SU-DHL-6 (cell line): ENCODE measurements around the gene LYZL1.

Source experiments
- H2AFZ ChIP-seq: fragments of 200-600 bp; sonication (generic); 2 replicates; pipeline ENCODE4 v1.6.1; 2014; ENCODE audit warnings: low read depth, mild to moderate bottlenecking, moderate library complexity, mixed read lengths, antibody characterized with exemption, low read length; ENCODE audit not compliant: severe bottlenecking
- H3F3A ChIP-seq: fragments of 200-600 bp; shearing (Covaris generic); 2 replicates; pipeline ENCODE4 v1.6.0; 2016; ENCODE audit warnings: antibody characterized with exemption, mild to moderate bottlenecking; ENCODE audit not compliant: insufficient read depth
- H3K27ac ChIP-seq: fragments of 200-600 bp; sonication (generic); 2 replicates; pipeline ENCODE4 v1.5.1; 2016; ENCODE audit warnings: low read depth, mild to moderate bottlenecking, low read length, moderate library complexity, mixed read lengths
- H3K27me3 ChIP-seq: fragments of 200-600 bp; sonication (generic), shearing (Covaris generic); 2 replicates; pipeline ENCODE4 v1.6.0; 2014; ENCODE audit warnings: mild to moderate bottlenecking, low read length
- H3K36me3 ChIP-seq: fragments of 200-600 bp; sonication (generic); 2 replicates; pipeline ENCODE4 v1.6.1; 2014; ENCODE audit warnings: mild to moderate bottlenecking, low read length, mixed read lengths
- H3K4me2 ChIP-seq: fragments of 300-600, 200-600 bp; shearing (Covaris generic), sonication (generic); 2 replicates; pipeline ENCODE4 v1.6.0; 2014; ENCODE audit warnings: low read length, low read depth, mild to moderate bottlenecking; ENCODE audit not compliant: poor library complexity, severe bottlenecking
- H3K4me3 ChIP-seq: fragments of 200-600 bp; sonication (generic); 2 replicates; pipeline ENCODE4 v1.5.1; 2014; ENCODE audit warnings: antibody characterized with exemption, low read length, mild to moderate bottlenecking, mixed read lengths; ENCODE audit not compliant: insufficient read depth, poor library complexity, severe bottlenecking
- H3K79me2 ChIP-seq: fragments of 200-600 bp; sonication (generic); 2 replicates; pipeline ENCODE4 v1.6.1; 2014; ENCODE audit warnings: mild to moderate bottlenecking, low read length, moderate library complexity; ENCODE audit not compliant: insufficient read depth
- H3K9ac ChIP-seq: fragments of 200-600 bp; sonication (generic); 2 replicates; pipeline ENCODE4 v1.7.0; 2014; ENCODE audit warnings: mild to moderate bottlenecking, low read length
- H3K9me2 ChIP-seq: fragments of 200-600 bp; sonication (generic); replicated peaks from 2 replicates; pipeline ENCODE4 v1.6.1; 2014; ENCODE audit warnings: low read length; ENCODE audit not compliant: insufficient read depth
- H3K9me3 ChIP-seq: fragments of 200-600 bp; sonication (generic); 2 replicates; pipeline ENCODE4 v1.6.1; 2014; ENCODE audit warnings: low read length, mixed read lengths; ENCODE audit not compliant: insufficient read depth
- H4K20me1 ChIP-seq: fragments of 200-600 bp; sonication (generic); 2 replicates; pipeline ENCODE4 v1.6.1; 2014; ENCODE audit warnings: low read depth, mild to moderate bottlenecking, antibody characterized with exemption, low read length, moderate library complexity, mixed read lengths
- EZH2phosphoT487 ChIP-seq: fragments of 200-600 bp; sonication (generic), shearing (Covaris generic); conservative IDR thresholded peaks from 2 replicates; pipeline ENCODE4 v1.6.1; 2018; ENCODE audit warnings: mild to moderate bottlenecking, antibody characterized with exemption, low read length, moderate library complexity, mixed read lengths
- TF ChIP-seq, protein P1 (sequence below): fragments of 200-600 bp; sonication (generic); IDR thresholded peaks from one replicate; pipeline ENCODE4 v1.5.1; 2017; ENCODE audit warnings: antibody characterized with exemption, mild to moderate bottlenecking, low read length, moderate library complexity; ENCODE audit not compliant: insufficient read depth, poor library complexity, severe bottlenecking

Gene LYZL1

DNA sequence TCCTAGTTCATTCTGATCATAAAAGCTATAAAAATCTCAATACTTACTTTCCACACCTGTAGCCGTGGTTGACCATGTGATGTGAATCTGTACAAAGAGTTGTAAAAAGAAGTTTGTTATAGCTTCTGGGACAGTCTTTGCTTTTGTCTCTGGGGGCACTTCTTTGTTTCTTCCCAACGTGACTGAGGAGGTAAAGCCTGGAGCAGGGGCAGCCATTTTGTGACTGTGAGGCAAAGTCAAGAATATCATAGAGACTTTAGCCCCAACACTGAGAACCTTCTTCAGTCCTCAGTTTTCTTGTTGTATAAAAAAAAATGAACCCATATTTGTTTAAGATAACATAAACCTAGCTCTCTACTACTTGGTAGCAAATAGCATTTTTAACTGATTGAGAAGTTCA lies 29.4 kb upstream of the LYZL1 start:
- no peaks in the 10 kb centered on the region for H3K36me3 ChIP-seq
- no peak overlapping the region for H3K9ac ChIP-seq
- H3K79me2 ChIP-seq = no peaks in the 10 kb centered on the region
- H3K9me3 ChIP-seq = no peaks in the 10 kb centered on the region
- TF ChIP-seq EZH2phosphoT487 = no peak
- no peak overlapping the region for H3K27ac ChIP-seq
- no peak overlapping the region for H2AFZ ChIP-seq
- H3F3A ChIP-seq = no peaks in the 10 kb centered on the region
- no peak overlapping the region for H3K4me2 ChIP-seq
- no peaks in the 10 kb centered on the region for H3K27me3 ChIP-seq
- no peak overlapping the region for H3K4me3 ChIP-seq
- H3K9me2 ChIP-seq = no peaks in the 10 kb centered on the region
- no peaks in the 10 kb centered on the region for H4K20me1 ChIP-seq

DNA sequence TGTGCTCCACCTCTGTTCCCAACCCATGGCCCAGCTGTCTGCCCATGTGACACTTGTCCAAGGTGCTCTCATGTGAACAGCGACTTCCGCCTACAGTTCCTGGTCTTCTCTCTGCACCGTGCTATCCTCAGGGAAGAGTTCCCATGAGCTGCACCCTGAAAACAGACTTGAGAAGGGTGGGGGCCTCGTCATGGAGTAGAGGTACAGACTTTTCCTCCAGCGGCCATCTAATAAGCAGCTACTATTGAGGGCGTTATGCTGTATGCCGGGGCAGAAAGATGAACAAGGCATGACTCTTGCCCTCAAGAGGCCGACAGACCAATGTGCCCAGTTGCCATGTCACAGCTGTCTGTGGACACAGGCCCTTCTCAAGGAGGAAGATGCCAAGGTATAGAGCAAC lies 25.4 kb upstream of the LYZL1 start:
- no peaks in the 10 kb centered on the region for H3K27me3 ChIP-seq
- no peak overlapping the region for H3K27ac ChIP-seq
- no peaks in the 10 kb centered on the region for H3K79me2 ChIP-seq
- H3K9me3 ChIP-seq = no peaks in the 10 kb centered on the region; the same call in 1 of the 2 replicates
- no peaks in the 10 kb centered on the region for H3K36me3 ChIP-seq
- H3K4me3 ChIP-seq = no peak overlapping the region
- no peaks in the 10 kb centered on the region for H3F3A ChIP-seq
- no peak overlapping the region for H3K4me2 ChIP-seq
- H3K9ac ChIP-seq = no peak overlapping the region
- no peak overlapping the region for H2AFZ ChIP-seq
- H4K20me1 ChIP-seq = no peaks in the 10 kb centered on the region
- no peaks in the 10 kb centered on the region; the same call in 1 of the 2 replicates for H3K9me2 ChIP-seq
- TF ChIP-seq EZH2phosphoT487 = no peak
- TF ChIP-seq, protein P1, sequence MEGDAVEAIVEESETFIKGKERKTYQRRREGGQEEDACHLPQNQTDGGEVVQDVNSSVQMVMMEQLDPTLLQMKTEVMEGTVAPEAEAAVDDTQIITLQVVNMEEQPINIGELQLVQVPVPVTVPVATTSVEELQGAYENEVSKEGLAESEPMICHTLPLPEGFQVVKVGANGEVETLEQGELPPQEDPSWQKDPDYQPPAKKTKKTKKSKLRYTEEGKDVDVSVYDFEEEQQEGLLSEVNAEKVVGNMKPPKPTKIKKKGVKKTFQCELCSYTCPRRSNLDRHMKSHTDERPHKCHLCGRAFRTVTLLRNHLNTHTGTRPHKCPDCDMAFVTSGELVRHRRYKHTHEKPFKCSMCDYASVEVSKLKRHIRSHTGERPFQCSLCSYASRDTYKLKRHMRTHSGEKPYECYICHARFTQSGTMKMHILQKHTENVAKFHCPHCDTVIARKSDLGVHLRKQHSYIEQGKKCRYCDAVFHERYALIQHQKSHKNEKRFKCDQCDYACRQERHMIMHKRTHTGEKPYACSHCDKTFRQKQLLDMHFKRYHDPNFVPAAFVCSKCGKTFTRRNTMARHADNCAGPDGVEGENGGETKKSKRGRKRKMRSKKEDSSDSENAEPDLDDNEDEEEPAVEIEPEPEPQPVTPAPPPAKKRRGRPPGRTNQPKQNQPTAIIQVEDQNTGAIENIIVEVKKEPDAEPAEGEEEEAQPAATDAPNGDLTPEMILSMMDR = no peak

DNA sequence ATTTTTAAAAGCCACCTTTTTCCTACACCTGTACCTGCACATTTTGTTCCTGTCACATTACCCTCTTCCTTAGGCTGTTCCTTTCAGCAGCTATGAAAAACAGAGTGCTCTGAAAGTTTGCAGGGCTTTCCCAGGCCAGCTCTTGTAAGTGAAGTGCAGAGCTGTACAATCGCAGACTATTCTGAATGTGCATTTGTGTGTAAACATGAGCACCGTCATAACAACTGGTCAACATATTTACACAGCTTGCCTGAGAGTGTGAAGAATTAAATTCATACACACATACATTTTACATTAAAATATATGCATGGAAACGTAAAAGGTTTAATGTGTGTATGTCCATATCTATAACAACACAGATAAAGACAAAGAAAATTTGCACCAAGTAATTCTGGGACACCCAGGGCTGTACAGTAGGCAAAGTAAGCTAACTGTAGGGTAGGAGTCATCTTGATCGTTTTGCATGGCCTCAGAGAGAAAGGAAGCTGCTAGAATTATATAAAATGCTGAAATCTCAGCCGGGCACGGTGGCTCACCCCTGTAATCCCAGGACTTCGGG lies 23.6 kb upstream of the LYZL1 start:
- no peaks in the 10 kb centered on the region for H3K79me2 ChIP-seq
- H3K4me2 ChIP-seq = no peak overlapping the region
- H3F3A ChIP-seq = no peaks in the 10 kb centered on the region
- H3K4me3 ChIP-seq = no peak overlapping the region
- no peaks in the 10 kb centered on the region for H3K36me3 ChIP-seq
- H3K27me3 ChIP-seq = no peaks in the 10 kb centered on the region
- TF ChIP-seq, protein P1 = no peak
- no peak for TF ChIP-seq EZH2phosphoT487
- no peak overlapping the region for H3K27ac ChIP-seq
- no peak overlapping the region for H2AFZ ChIP-seq
- no peaks in the 10 kb centered on the region; the same call in 1 of the 2 replicates for H3K9me3 ChIP-seq
- no peaks in the 10 kb centered on the region for H4K20me1 ChIP-seq
- no peak overlapping the region for H3K9ac ChIP-seq
- H3K9me2 ChIP-seq = no peaks in the 10 kb centered on the region; the same call in 1 of the 2 replicates

DNA sequence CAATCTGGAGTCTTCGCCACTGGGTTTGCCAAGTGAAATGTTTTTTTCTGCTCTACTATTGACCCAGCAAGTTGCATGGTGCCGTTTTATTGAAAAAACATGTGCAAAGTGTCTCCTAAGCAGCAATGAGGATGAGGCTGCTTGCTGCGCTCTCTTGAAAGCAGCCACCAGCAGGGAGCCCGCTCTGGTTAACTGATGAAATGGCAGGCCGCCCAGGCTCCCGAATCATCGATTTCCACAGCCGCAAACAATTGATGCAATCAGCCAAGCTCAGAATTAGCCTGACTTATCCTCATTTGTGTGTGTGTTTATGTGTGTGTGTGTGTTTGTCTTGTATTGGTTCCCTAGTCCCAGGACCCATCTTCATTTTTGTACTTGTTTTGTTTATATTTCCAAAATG lies 22.2 kb upstream of the LYZL1 start:
- Histone ChIP-seq H3K79me2 (no peaks in the 10 kb centered on the region), H3F3A (no peaks in the 10 kb centered on the region), H2AFZ (no peak overlapping the region), H3K9ac (no peak overlapping the region), H3K4me2 (no peak overlapping the region), H3K9me2 (no peaks in the 10 kb centered on the region; the same call in 1 of the 2 replicates), H4K20me1 (no peaks in the 10 kb centered on the region), H3K27ac (no peak overlapping the region), H3K36me3 (no peaks in the 10 kb centered on the region), H3K4me3 (no peak overlapping the region), H3K9me3 (no peaks in the 10 kb centered on the region; the same call in 1 of the 2 replicates), H3K27me3 (no peaks in the 10 kb centered on the region)
- TF ChIP-seq EZH2phosphoT487 = no peak
- TF ChIP-seq, protein P1 = no peak
